ENCODE measurements around the gene SWAP70. TPM values are rescaled to one million over a fixed set of nuclear protein-coding genes. Genes with fewer than 3 reads are reported as not detected.

Gene SWAP70
- total and polyA plus RNA-seq, 2 of the 8 experiments (the other 6 are each of a cell fraction or from before 2014, with no cell fraction given): 14.8 to 37.5 TPM

- TF ChIP-seq SUZ12 (IDR thresholded peaks at IDR 0.05; ENCODE audit: low read length) (no peak), KDM4A (IDR thresholded peaks at IDR 0.05; ENCODE audit: low read depth, low read length, severe bottlenecking) (no peak), POU5F1 (IDR thresholded peaks at IDR 0.05; ENCODE audit: low read depth, low read length) (no peak), RNF2 (IDR thresholded peaks at IDR 0.05; ENCODE audit: borderline replicate concordance, low read depth, low read length, missing control alignments, poor library complexity, severe bottlenecking) (no peak)
Measured at GRCh38 chr11:9745411-9746211, 81.7 kb downstream of the SWAP70 start (continued).
